WTC11 (cell line): ENCODE measurements around the gene PRKCE.

ENCODE experiments used
- AFF4 ChIP-seq: sonication (generic); formaldehyde crosslinking; IDR thresholded peaks from 2 replicates; pipeline ENCODE4 v1.8.1; 2023; ENCODE audit warnings: mild to moderate bottlenecking, missing genetic modification reagents, borderline replicate concordance
- ATF3 ChIP-seq: sonication (generic); formaldehyde crosslinking; conservative IDR thresholded peaks from 2 replicates; pipeline ENCODE4 v1.8.1; 2022; ENCODE audit warnings: mild to moderate bottlenecking, missing genetic modification reagents
- ZBTB43 ChIP-seq: sonication (generic); formaldehyde crosslinking; IDR thresholded peaks from 2 replicates; pipeline ENCODE4 v1.8.1; 2023; ENCODE audit warnings: mild to moderate bottlenecking, missing genetic modification reagents

GRCh38 chr2:45746888-45747287, 95.4 kb downstream of the PRKCE start:
- TF ChIP-seq ATF3 (CRISPR knock-in tag) (no peak), ZBTB43 (CRISPR knock-in tag) (no peak), AFF4 (CRISPR knock-in tag) (no peak)
